Parathyroid adenoma (tissue), 2 donors: ENCODE results near the gene DLGAP3.
"Not testable (repeated sequence)": the region's sequence is repeated elsewhere in the genome, so short reads cannot be mapped to it uniquely, and the experiment has no call there.

Experiments used
- H2AFZ ChIP-seq: fragments of 300-600 bp; sonication (generic); one replicate; pipeline ENCODE4 v1.7.0; 2017; ENCODE audit warnings: antibody characterized with exemption, mild to moderate bottlenecking
- H3K27ac ChIP-seq: fragments of 300-600 bp; sonication (generic); one replicate; pipeline ENCODE4 v1.7.0; 2017
- H3K27me3 ChIP-seq: fragments of 300-600 bp; sonication (generic); one replicate; pipeline ENCODE4 v1.7.0; 2017; ENCODE audit warnings: low read length; ENCODE audit not compliant: control insufficient read depth, insufficient read depth
- H3K36me3 ChIP-seq: fragments of 300-600 bp; sonication (generic); one replicate; pipeline ENCODE4 v1.7.0; 2017; ENCODE audit warnings: low read length; ENCODE audit not compliant: control insufficient read depth, insufficient read depth
- H3K4me1 ChIP-seq: fragments of 300-600 bp; sonication (generic); one replicate; pipeline ENCODE4 v1.7.0; 2017; ENCODE audit warnings: control low read depth
- H3K4me2 ChIP-seq: fragments of 300-600 bp; sonication (generic); one replicate; pipeline ENCODE4 v1.7.0; 2017; ENCODE audit warnings: low read length
- H3K4me3 ChIP-seq: fragments of 300-600 bp; sonication (generic); one replicate; pipeline ENCODE4 v1.7.0; 2017; ENCODE audit warnings: low read depth, low read length
- H3K79me2 ChIP-seq: fragments of 300-600 bp; sonication (generic); one replicate; pipeline ENCODE4 v1.7.0; 2017; ENCODE audit warnings: control low read depth
- H3K9ac ChIP-seq: fragments of 300-600 bp; sonication (generic); one replicate; pipeline ENCODE4 v1.7.0; 2017; ENCODE audit warnings: mild to moderate bottlenecking
- H3K9me3 ChIP-seq: fragments of 300-600 bp; sonication (generic); one replicate; pipeline ENCODE4 v1.7.0; 2017; ENCODE audit warnings: low read length; ENCODE audit not compliant: control insufficient read depth
- CTCF ChIP-seq: fragments of 300-600 bp; sonication (generic); IDR thresholded peaks from one replicate; pipeline ENCODE4 v1.7.0; 2017; ENCODE audit warnings: antibody characterized with exemption, mild to moderate bottlenecking
- donor health status: primary hyperparathyroidism.

Gene DLGAP3

GRCh38 chr1:34946211-34946610 lies 16.8 kb upstream of the DLGAP3 start:
- Histone ChIP-seq H3K4me2 (peak overlapping the region; percentile 12), H2AFZ (no peak overlapping the region), H3K79me2 (no peaks in the 10 kb centered on the region), H3K9me3 (no peaks in the 10 kb centered on the region), H3K27me3 (no peaks in the 10 kb centered on the region), H3K4me1 (peaks cover 4% of the 10 kb centered on the region), H3K9ac (no peak overlapping the region), H3K36me3 (no peaks in the 10 kb centered on the region), H3K4me3 (no peak overlapping the region), H3K27ac (peak overlapping the region; percentile 84)
- no peak for TF ChIP-seq CTCF

DNA sequence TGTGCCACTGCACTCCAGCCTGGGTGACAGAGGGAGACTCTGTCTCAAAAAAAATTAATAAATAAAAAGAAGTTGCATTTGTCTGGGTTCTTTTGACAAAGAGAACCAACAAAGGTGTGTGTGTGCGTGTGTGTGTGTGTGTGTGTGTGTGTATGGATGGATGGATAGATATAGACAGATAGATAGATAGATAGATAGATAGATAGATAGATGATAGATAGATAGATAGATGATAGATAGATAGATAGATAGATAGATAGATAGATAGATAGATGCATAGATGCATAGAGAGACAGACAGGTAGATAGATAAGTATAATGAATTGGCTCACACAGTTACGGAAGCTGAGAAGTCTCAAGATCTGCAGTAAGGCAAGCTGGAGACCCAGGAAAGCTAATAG lies 12.3 kb upstream of the DLGAP3 start:
- H3K9ac ChIP-seq, H3K4me2 ChIP-seq, H3K36me3 ChIP-seq: not testable (repeated sequence)

DNA sequence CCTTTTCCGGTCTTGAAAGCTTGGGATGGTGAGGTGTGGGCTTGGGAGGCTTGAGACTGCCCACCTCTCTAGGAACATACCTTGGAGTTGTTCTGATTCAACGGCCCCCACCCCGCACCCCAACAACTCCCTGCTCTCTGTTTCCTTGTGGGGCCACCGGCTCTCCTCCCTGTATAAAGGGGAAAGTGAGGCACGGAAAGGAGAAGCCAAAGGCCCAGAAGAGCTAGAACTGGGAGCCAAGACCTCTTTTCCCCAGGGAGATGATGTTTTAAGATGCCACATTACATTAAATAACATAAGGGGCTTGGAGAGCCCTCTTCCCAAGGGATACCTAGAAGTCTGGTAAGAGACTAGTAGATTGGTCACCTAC lies 1.2 kb upstream of the DLGAP3 start:
- peaks cover 9% of the 10 kb centered on the region for H3K27me3 ChIP-seq
- H3K9me3 ChIP-seq = no peaks in the 10 kb centered on the region
- no peaks in the 10 kb centered on the region for H3K4me1 ChIP-seq
- no peaks in the 10 kb centered on the region for H3K79me2 ChIP-seq
- H3K4me3 ChIP-seq = no peak overlapping the region
- no peak overlapping the region for H3K27ac ChIP-seq
- TF ChIP-seq CTCF = no peak
- no peak overlapping the region for H2AFZ ChIP-seq
- no peaks in the 10 kb centered on the region for H3K36me3 ChIP-seq
- no peak overlapping the region for H3K4me2 ChIP-seq
- H3K9ac ChIP-seq = no peak overlapping the region

More for the DNA sequence above, 12.3 kb upstream of the DLGAP3 start:
- not testable (repeated sequence) for H2AFZ ChIP-seq, H3K9me3 ChIP-seq, H3K79me2 ChIP-seq, H3K4me3 ChIP-seq, H3K4me1 ChIP-seq, H3K27ac ChIP-seq, H3K27me3 ChIP-seq

DNA sequence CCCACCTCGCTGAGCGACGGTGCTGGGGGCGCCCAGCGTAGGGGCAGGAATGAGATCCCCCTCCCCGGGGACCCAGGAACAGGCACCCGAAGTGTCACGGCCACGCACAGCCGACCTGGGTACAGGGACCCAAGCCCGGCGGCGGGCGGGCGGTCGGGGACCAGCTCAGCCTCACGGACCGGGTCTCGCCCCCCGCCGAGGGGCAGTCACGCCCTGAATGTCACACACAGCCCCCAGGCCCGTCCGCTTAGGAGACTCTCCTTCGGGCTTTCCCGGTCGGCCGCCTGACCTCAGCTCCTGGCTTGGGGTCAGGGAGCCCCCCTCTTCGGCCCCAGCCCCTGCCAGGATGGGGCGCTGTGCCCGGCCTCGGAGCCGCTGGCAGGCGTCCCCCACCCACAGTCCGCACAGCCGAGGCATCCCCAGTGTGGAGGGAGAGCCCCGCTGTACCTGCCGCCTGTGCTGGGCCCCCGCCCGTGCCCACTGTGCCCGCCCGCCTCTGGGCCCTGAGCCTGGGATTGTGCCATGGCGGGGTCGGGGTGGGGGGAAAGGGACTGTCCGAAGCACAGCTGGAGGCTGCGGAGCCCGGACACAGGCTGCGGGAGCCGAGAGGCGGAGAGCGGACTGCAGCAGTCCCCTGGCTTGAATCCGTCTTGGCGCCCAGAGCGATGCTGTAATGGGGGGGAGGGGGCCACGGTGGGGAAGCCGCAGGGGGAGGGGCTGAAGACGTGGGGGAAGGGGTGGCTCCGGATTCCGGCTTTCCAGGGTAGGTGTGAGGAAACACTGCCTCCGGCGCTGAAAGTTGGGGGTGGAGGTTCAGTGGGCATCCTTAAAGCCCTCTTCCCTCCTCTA lies 627 bp upstream of the DLGAP3 start:
- H2AFZ ChIP-seq = peak overlapping the region; percentile 79
- peak overlapping the region; percentile 27 for H3K4me3 ChIP-seq
- H3K9ac ChIP-seq = no peak overlapping the region
- H3K36me3 ChIP-seq = no peaks in the 10 kb centered on the region
- no peak for TF ChIP-seq CTCF
- H3K27ac ChIP-seq = no peak overlapping the region
- peak overlapping the region; percentile 44 for H3K4me2 ChIP-seq
- H3K79me2 ChIP-seq = no peaks in the 10 kb centered on the region
- no peaks in the 10 kb centered on the region for H3K9me3 ChIP-seq
- peaks cover 9% of the 10 kb centered on the region for H3K27me3 ChIP-seq
- no peaks in the 10 kb centered on the region for H3K4me1 ChIP-seq

- Histone ChIP-seq H2AFZ (peak overlapping the region; percentile 3), H3K36me3 (no peaks in the 10 kb centered on the region), H3K79me2 (no peaks in the 10 kb centered on the region), H3K4me3 (no peak overlapping the region), H3K9ac (no peak overlapping the region), H3K27me3 (peaks cover 9% of the 10 kb centered on the region), H3K4me2 (peak overlapping the region; percentile 44), H3K4me1 (peaks cover 2% of the 10 kb centered on the region), H3K27ac (no peak overlapping the region), H3K9me3 (no peaks in the 10 kb centered on the region)
- no peak for TF ChIP-seq CTCF
Observed at GRCh38 chr1:34928699-34929496, 552 bp downstream of the DLGAP3 start.
